Endothelial cell of umbilical vein (primary cell): Measurements from ENCODE around the gene GJB2. TPM values are rescaled to one million over a fixed set of nuclear protein-coding genes. Genes with fewer than 3 reads are reported as not detected.

Experiments
- BruUV-seq: library from RNA; stranded (reverse); fragments of 400-500 nt; replicated peaks from 2 replicates; lab custom pipeline; 2021; lab: Mats Ljungman, UMichigan
- CTCF ChIA-PET: fragments of 300-600, 350-600 bp; sonication (Branson Sonifier 250); formaldehyde crosslinking; loops from one replicate; lab custom pipeline; 2021; ENCODE audit warnings: antibody characterized with exemption, inconsistent platforms; lab: Charles Lee
- POLR2A ChIA-PET: fragments of 300-600, 350-600 bp; sonication (Branson Sonifier 250); formaldehyde crosslinking; loops from one replicate; lab custom pipeline; 2021; ENCODE audit warnings: antibody characterized with exemption, inconsistent platforms; lab: Charles Lee
- DNase-seq: peaks from one replicate; pipeline ENCODE4 v3.0.0-alpha.2; 2011; ENCODE audit warnings: low read depth, low spot score
- FAIRE-seq: peaks from 2 replicates; lab custom pipeline; 2011; peaks lifted over from hg19 to GRCh38; lab: Jason Lieb, UNC
- H2AFZ ChIP-seq: 2 replicates; pipeline ENCODE4 v1.6.0; 2012; ENCODE audit warnings: low read depth, low read length, control low read depth, inconsistent platforms
- H3K27ac ChIP-seq: 2 replicates; pipeline ENCODE4 v1.5.1; 2011; ENCODE audit warnings: low read depth, mild to moderate bottlenecking, control low read depth, low read length, moderate library complexity; ENCODE audit not compliant: insufficient read depth
- H3K27me3 ChIP-seq, 2 experiments: 2 replicates each; pipeline versions ENCODE4 v1.6.0 to v1.6.1; 2011; ENCODE audit warnings: low read length in 2 of 2, mixed read lengths in 1 of 2; ENCODE audit not compliant: control insufficient read depth in 2 of 2, insufficient read depth in 2 of 2
- H3K36me3 ChIP-seq, 2 experiments: 2 replicates in 1 of 2; 3 replicates in 1 of 2; pipeline ENCODE4 v1.5.1; 2011; ENCODE audit warnings: low read length in 2 of 2, mild to moderate bottlenecking in 1 of 2, moderate library complexity in 1 of 2; ENCODE audit not compliant: control insufficient read depth in 2 of 2, insufficient read depth in 2 of 2; ENCODE audit errors: extremely low read depth in 1 of 2
- H3K4me1 ChIP-seq: 3 replicates; pipeline ENCODE4 v1.5.1; 2011; ENCODE audit warnings: mild to moderate bottlenecking, low read length; ENCODE audit not compliant: control insufficient read depth, insufficient read depth; ENCODE audit errors: extremely low read depth
- H3K4me2 ChIP-seq: 2 replicates; pipeline ENCODE4 v1.6.1; 2011; ENCODE audit warnings: low read length, control low read depth, mixed read lengths; ENCODE audit not compliant: insufficient read depth
- H3K4me3 ChIP-seq, 3 experiments: fragments of 200-600 bp in 1 of 3; sonication (generic), shearing (Covaris generic) in 1 of 3; replicated peaks in 1 of 3; 2 replicates each; pipeline ENCODE4 v1.5.1; 2011 to 2016; ENCODE audit warnings: control low read depth in 3 of 3, low read length in 3 of 3, mild to moderate bottlenecking in 2 of 3, inconsistent platforms in 1 of 3, low read depth in 1 of 3, moderate library complexity in 1 of 3; ENCODE audit not compliant: insufficient read depth in 1 of 3
- H3K79me2 ChIP-seq: 2 replicates; pipeline ENCODE4 v1.6.0; 2012; ENCODE audit warnings: low read length, inconsistent platforms; ENCODE audit not compliant: control insufficient read depth, insufficient read depth
- H3K9ac ChIP-seq: replicated peaks from 2 replicates; pipeline ENCODE3; 2011; ENCODE audit warnings: low read length, control low read depth; ENCODE audit not compliant: insufficient read depth; ENCODE audit errors: extremely low read depth
- H3K9me1 ChIP-seq: replicated peaks from 3 replicates; pipeline ENCODE4 v1.6.0; 2011; ENCODE audit warnings: mild to moderate bottlenecking, low read length; ENCODE audit not compliant: control insufficient read depth, insufficient read depth; ENCODE audit errors: extremely low read depth
- H3K9me3 ChIP-seq: replicated peaks from 2 replicates; pipeline ENCODE4 v1.5.1; 2012; ENCODE audit warnings: low read length, inconsistent platforms; ENCODE audit not compliant: control insufficient read depth, insufficient read depth
- H4K20me1 ChIP-seq: replicated peaks from 2 replicates; pipeline ENCODE3; 2011; ENCODE audit warnings: mild to moderate bottlenecking, low read length; ENCODE audit not compliant: control insufficient read depth, insufficient read depth; ENCODE audit errors: extremely low read depth
- CTCF ChIP-seq, 2 donors: IDR thresholded peaks; 1 replicate in 1 of 2; 2 replicates in 1 of 2; pipeline ENCODE4 v1.5.1; 2011; ENCODE audit warnings: low read length in 2 of 2, mild to moderate bottlenecking in 2 of 2, moderate library complexity in 2 of 2, control low read depth in 1 of 2, inconsistent platforms in 1 of 2, low read depth in 1 of 2; ENCODE audit not compliant: insufficient read depth in 1 of 2; ENCODE audit errors: extremely low read depth in 1 of 2
- EZH2 ChIP-seq: IDR thresholded peaks from 2 replicates; pipeline ENCODE4 v1.6.1; 2012; ENCODE audit warnings: borderline replicate concordance, low read depth, mild to moderate bottlenecking, moderate library complexity, low read length, inconsistent platforms; ENCODE audit not compliant: severe bottlenecking
- FOS ChIP-seq: IDR thresholded peaks from 2 replicates; pipeline ENCODE4 v1.6.1; 2011; ENCODE audit warnings: mild to moderate bottlenecking, low read length, moderate library complexity, borderline replicate concordance; ENCODE audit not compliant: insufficient read depth
- GATA2 ChIP-seq: IDR thresholded peaks from 2 replicates; pipeline ENCODE4 v1.7.0; 2011; ENCODE audit warnings: low read depth, mild to moderate bottlenecking, moderate library complexity, mixed read lengths, low read length; ENCODE audit not compliant: insufficient read length, insufficient read depth
- MAX ChIP-seq: IDR thresholded peaks from 2 replicates; pipeline ENCODE4 v1.6.1; 2011; ENCODE audit not compliant: insufficient read depth, insufficient read length
- MYC ChIP-seq: IDR thresholded peaks from one replicate; pipeline ENCODE4 v1.6.1; 2011; ENCODE audit warnings: mild to moderate bottlenecking, low read depth, low read length
- POLR2A ChIP-seq: IDR thresholded peaks from 2 replicates; pipeline ENCODE4 v1.6.1; 2012; ENCODE audit warnings: low read depth, mild to moderate bottlenecking, control low read depth, low read length
- POLR2AphosphoS5 ChIP-seq: IDR thresholded peaks from 2 replicates; pipeline ENCODE4 v1.6.1; 2012; ENCODE audit warnings: low read depth, mild to moderate bottlenecking, control low read depth, low read length, moderate library complexity; ENCODE audit not compliant: insufficient read depth
- dilution Hi-C: fragments of 300-500 bp; cut with MboI; formaldehyde crosslinking; loops from one replicate; pipeline ENCODE4 v1.15.0; 2019; ENCODE audit warnings: low sequenced_read_pairs; ENCODE audit not compliant: extremely low pct_ligation_motif_present
- intact Hi-C: fragments of 100-400 bp; cut with micrococcal nuclease; formaldehyde crosslinking; loops from one replicate; pipeline ENCODE4 v1.10.0; 2022
- polyA plus RNA-seq, 4 experiments: library from polyadenylated mRNA; depleted of rRNA in 3 of 4; stranded (reverse) in 3 of 4; unstranded in 1 of 4; fragments of >200 nt; gene quantifications; 2 replicates each; pipeline versions ENCODE4 v1.2.1 to v1.2.3, GENCODE V29; 2011 to 2012; ENCODE audit warnings: missing spikeins in 1 of 4
- total RNA-seq: library from RNA; stranded (reverse); gene quantifications from 2 replicates; pipeline ENCODE4 v1.2.3, GENCODE V29; 2021

The GJB2 gene
- total and polyA plus RNA-seq, 2 donors (not counting 3 experiments of a cell fraction or from before 2014, with no cell fraction given), result not detected

- H3K27ac ChIP-seq, result no peak overlapping the region
- no peak overlapping the region for H3K4me3 ChIP-seq
- TF ChIP-seq CTCF (IDR thresholded peaks at IDR 0.05; ENCODE audit: extremely low read depth in 1 of 2, insufficient read depth in 1 of 2, low read depth in 1 of 2, low read length in 2 of 2), result no peak
- no peak for TF ChIP-seq FOS
- no peak for TF ChIP-seq POLR2A
- no peak for TF ChIP-seq MAX
- TF ChIP-seq MYC, result no peak
- no peak for TF ChIP-seq EZH2
- no peak for TF ChIP-seq POLR2AphosphoS5
- no peak for TF ChIP-seq GATA2
- DNase-seq, result no peak
- H3K79me2 ChIP-seq, result no peaks in the 10 kb centered on the region
- intact Hi-C loops, result no loop called here
- ChIA-PET POLR2A (no interaction called here), CTCF (interaction anchor here (0.9 to 1.8 kb wide), 3 partner anchors 14 to 242 kb away, joined by 3 to 5 read pairs (median 3); no protein-coding TSS in a partner anchor)
- no peak overlapping the region for H3K4me2 ChIP-seq
- H3K4me1 ChIP-seq, result no peaks in the 10 kb centered on the region
- H3K9ac ChIP-seq, result no peak overlapping the region
- H3K9me1 ChIP-seq, result no peaks in the 10 kb centered on the region
- H3K36me3 ChIP-seq, result no peaks in the 10 kb centered on the region
- no peaks in the 10 kb centered on the region for H4K20me1 ChIP-seq
- no peaks in the 10 kb centered on the region for H3K9me3 ChIP-seq
- H3K27me3 ChIP-seq, result peaks cover 21 to 28% of the 10 kb centered on the region in 2 experiments
- no TSS peak for BruUV-seq
- H2AFZ ChIP-seq, result no peak overlapping the region
- dilution Hi-C loops, result no loop called here
- FAIRE-seq, result no peak
These were observed 24.3 kb downstream of the GJB2 start for GRCh38 chr13:20168396-20168795.
